ENCODE measurements around the gene DST. TPM values are rescaled to one million over a fixed set of nuclear protein-coding genes. Genes with fewer than 3 reads are reported as not detected.
"Not testable (repeated sequence)": the region's sequence is repeated elsewhere in the genome, so short reads cannot be mapped to it uniquely, and the experiment has no call there.

The DST gene
- total and polyA plus RNA-seq, 2 donors (not counting 1 experiment from before 2014, with no cell fraction given), result 78.6 to 670 TPM

DNA sequence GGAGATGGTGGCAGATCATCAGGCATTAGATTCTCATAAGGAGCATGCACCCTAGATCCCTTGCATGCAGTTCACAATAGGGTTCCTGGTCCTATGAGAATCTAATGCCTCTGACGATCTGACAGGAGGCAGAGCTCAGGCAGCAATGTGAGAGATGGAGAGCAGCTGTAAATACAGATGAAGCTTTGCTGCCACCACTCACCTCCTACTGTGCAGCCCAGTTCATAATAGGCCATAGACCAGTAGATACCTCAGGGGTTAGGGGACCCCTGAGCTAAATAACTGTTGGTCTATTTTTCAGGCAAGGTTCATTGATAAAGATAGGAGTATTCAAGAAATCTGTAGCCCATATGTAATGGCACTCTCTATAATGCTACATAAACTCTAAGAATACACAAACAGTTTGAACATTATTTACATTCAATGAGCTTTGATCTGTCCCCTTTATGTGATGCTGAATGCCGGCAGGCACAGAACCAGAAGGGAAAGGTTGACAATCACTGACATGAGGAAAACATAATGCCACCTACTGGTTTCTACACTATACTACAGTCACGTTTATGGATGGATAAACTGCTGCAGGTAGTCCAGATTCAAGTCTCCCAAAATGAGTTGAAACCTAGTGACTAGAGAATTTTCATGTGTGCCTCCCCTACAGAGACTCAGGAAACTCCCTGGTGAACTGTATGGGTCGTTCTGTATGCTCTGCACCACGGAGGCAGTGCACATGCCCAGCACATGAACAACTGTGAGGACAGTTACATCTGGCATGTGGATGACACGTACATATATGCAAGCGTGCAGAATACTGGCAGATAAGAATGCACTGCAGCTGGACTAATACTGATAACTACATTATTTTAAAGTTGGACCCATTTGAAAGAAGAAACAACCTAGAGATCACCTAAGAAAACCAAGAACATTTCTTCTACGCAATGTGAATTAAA lies 72.0 kb downstream of the DST start:
- Histone ChIP-seq H2AFZ (ENCODE audit: low read length) (no peak overlapping the region), H3K4me3 (replicated peaks in 1 of 4; ENCODE audit: control extremely low read depth in 1 of 4, insufficient read depth in 1 of 4, low read depth in 3 of 4, low read length in 4 of 4) (no peak overlapping the region), H3K4me1 (ENCODE audit: control insufficient read depth, extremely low read depth, insufficient read depth, low read length) (no peaks in the 10 kb centered on the region), H3K4me2 (ENCODE audit: extremely low read depth, insufficient read depth, low read length) (no peak overlapping the region), H3K79me2 (ENCODE audit: control insufficient read depth, insufficient read depth, low read length) (no peaks in the 10 kb centered on the region), H3K9me3 (ENCODE audit: control insufficient read depth, insufficient read depth, low read depth, low read length) (no peaks in the 10 kb centered on the region), H3K27me3 (ENCODE audit: control insufficient read depth, insufficient read depth, low read length) (no peaks in the 10 kb centered on the region), H3K9ac (ENCODE audit: insufficient read depth, low read length) (no peak overlapping the region), H3K27ac (ENCODE audit: insufficient read depth, low read length) (no peak overlapping the region), H4K20me1 (ENCODE audit: control insufficient read depth, extremely low read depth, insufficient read depth, low read length) (no peaks in the 10 kb centered on the region), H3K36me3 (ENCODE audit: control insufficient read depth, insufficient read depth, low read length) (peaks cover 3% of the 10 kb centered on the region)
- no peak for TF ChIP-seq EZH2 (IDR thresholded peaks at IDR 0.05; ENCODE audit: low read length, missing control alignments)
- TF ChIP-seq, protein P1, sequence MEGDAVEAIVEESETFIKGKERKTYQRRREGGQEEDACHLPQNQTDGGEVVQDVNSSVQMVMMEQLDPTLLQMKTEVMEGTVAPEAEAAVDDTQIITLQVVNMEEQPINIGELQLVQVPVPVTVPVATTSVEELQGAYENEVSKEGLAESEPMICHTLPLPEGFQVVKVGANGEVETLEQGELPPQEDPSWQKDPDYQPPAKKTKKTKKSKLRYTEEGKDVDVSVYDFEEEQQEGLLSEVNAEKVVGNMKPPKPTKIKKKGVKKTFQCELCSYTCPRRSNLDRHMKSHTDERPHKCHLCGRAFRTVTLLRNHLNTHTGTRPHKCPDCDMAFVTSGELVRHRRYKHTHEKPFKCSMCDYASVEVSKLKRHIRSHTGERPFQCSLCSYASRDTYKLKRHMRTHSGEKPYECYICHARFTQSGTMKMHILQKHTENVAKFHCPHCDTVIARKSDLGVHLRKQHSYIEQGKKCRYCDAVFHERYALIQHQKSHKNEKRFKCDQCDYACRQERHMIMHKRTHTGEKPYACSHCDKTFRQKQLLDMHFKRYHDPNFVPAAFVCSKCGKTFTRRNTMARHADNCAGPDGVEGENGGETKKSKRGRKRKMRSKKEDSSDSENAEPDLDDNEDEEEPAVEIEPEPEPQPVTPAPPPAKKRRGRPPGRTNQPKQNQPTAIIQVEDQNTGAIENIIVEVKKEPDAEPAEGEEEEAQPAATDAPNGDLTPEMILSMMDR (conservative IDR thresholded peaks at IDR 0.05 in 1 of 2, IDR thresholded peaks at IDR 0.05 in 1 of 2; ENCODE audit: low read depth in 1 of 2, low read length in 2 of 2), result peak; percentile 33 to 66
- DNase-seq (ENCODE audit: low read depth in 2 of 2), result peak; percentile 28 to 50

DNA sequence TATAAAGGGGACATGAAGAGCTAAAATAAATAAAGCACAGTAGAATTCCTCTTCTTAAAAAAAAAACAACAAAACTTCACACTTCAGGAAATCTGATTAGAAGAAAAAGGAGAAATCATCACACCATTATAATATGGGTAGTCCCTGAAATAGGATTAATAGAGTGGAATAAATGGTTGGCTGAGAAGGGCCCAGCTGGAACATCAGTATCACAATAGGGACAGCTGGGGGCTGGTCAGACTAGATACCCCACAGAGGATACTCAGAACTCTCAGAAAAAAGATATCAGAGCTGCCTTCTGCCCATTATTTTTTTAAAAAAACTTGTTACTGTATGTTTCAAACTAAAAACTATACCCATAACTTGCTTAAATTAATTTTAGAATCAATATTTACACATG lies 75.2 kb downstream of the DST start:
- Histone ChIP-seq H3K9ac (ENCODE audit: insufficient read depth, low read length) (no peak overlapping the region), H3K27ac (ENCODE audit: insufficient read depth, low read length) (no peak overlapping the region), H3K79me2 (ENCODE audit: control insufficient read depth, insufficient read depth, low read length) (no peaks in the 10 kb centered on the region), H3K9me3 (ENCODE audit: control insufficient read depth, insufficient read depth, low read depth, low read length) (no peaks in the 10 kb centered on the region), H3K36me3 (ENCODE audit: control insufficient read depth, insufficient read depth, low read length) (peaks cover 2% of the 10 kb centered on the region), H3K27me3 (ENCODE audit: control insufficient read depth, insufficient read depth, low read length) (no peaks in the 10 kb centered on the region), H3K4me2 (ENCODE audit: extremely low read depth, insufficient read depth, low read length) (no peak overlapping the region), H2AFZ (ENCODE audit: low read length) (no peak overlapping the region), H3K4me3 (replicated peaks in 1 of 4; ENCODE audit: control extremely low read depth in 1 of 4, insufficient read depth in 1 of 4, low read depth in 3 of 4, low read length in 4 of 4) (no peak overlapping the region), H3K4me1 (ENCODE audit: control insufficient read depth, extremely low read depth, insufficient read depth, low read length) (no peaks in the 10 kb centered on the region), H4K20me1 (ENCODE audit: control insufficient read depth, extremely low read depth, insufficient read depth, low read length) (no peaks in the 10 kb centered on the region)
- no peak for DNase-seq (ENCODE audit: low read depth in 2 of 2)
- TF ChIP-seq, protein P1 (conservative IDR thresholded peaks at IDR 0.05 in 1 of 2, IDR thresholded peaks at IDR 0.05 in 1 of 2; ENCODE audit: low read depth in 1 of 2, low read length in 2 of 2), result no peak
- TF ChIP-seq EZH2 (IDR thresholded peaks at IDR 0.05; ENCODE audit: low read length, missing control alignments), result no peak

DNA sequence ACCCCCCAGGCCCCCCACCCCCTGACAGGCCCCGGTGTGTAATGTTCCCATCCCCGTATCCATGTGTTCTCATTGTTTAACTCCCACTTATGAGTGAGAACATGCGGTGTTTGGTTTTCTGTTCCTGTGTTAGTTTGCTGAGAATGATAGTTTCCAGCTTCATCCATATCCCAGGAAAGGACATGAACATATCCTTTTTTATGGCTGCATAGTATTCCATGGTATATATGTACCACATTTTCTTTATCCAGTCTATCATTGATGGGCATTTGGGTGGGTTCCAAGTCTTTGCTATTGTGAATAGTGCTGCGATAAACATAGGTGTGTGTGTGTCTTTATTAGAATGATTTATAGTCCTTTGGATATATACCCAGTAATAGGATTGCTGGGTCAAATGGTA lies 80.0 kb downstream of the DST start:
- not testable (repeated sequence) for H4K20me1 ChIP-seq (ENCODE audit: control insufficient read depth, extremely low read depth, insufficient read depth, low read length); H3K79me2 ChIP-seq (ENCODE audit: control insufficient read depth, insufficient read depth, low read length); H3K27ac ChIP-seq (ENCODE audit: insufficient read depth, low read length); H3K27me3 ChIP-seq (ENCODE audit: control insufficient read depth, insufficient read depth, low read length); DNase-seq (ENCODE audit: low read depth in 2 of 2); H3K4me1 ChIP-seq (ENCODE audit: control insufficient read depth, extremely low read depth, insufficient read depth, low read length); H3K36me3 ChIP-seq (ENCODE audit: control insufficient read depth, insufficient read depth, low read length); H3K9ac ChIP-seq (ENCODE audit: insufficient read depth, low read length); H3K4me2 ChIP-seq (ENCODE audit: extremely low read depth, insufficient read depth, low read length); H3K4me3 ChIP-seq (replicated peaks in 1 of 4; ENCODE audit: control extremely low read depth in 1 of 4, insufficient read depth in 1 of 4, low read depth in 3 of 4, low read length in 4 of 4); H3K9me3 ChIP-seq (ENCODE audit: control insufficient read depth, insufficient read depth, low read depth, low read length); H2AFZ ChIP-seq (ENCODE audit: low read length)
